HG02970 (cell line): ENCODE data around the gene TTC28.

ENCODE experiments used
- ATAC-seq: cut with Tn5 transposase; IDR thresholded peaks from one replicate; pipeline ENCODE4 v1.9.1; 2021; ENCODE audit warnings: mild to moderate bottlenecking, moderate library complexity, moderate number of reproducible peaks; ENCODE audit not compliant: unreplicated experiment, low FRiP score

Gene TTC28

DNA sequence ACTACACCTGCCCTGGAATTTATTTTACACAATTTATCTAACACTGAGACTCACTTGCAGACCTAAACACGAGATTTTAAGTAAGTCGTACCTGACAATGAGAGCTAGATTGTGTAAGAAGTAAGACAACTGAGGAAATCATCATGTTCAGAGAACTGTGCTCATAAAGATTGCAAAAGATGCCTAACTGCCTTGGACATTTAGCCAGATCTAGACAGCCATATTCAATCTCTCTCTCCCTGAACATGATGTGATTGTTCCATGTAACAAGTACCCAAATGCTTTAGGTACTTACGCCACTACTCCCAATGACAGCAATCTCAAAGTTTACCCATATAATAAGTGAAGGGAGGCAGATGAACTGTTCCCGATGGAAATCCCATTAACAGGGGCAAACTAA is 550.8 kb downstream of the TTC28 start:
- ATAC-seq: no peak

GRCh38 chr22:28125799-28126198 is 553.8 kb downstream of the TTC28 start:
- ATAC-seq: no peak

GRCh38 chr22:28123989-28124766 is 555.5 kb downstream of the TTC28 start:
- ATAC-seq: no peak

- no peak for ATAC-seq
Observed at GRCh38 chr22:28120691-28121592, 558.7 kb downstream of the TTC28 start.

GRCh38 chr22:28118957-28119631 is 560.5 kb downstream of the TTC28 start:
- ATAC-seq: no peak

DNA sequence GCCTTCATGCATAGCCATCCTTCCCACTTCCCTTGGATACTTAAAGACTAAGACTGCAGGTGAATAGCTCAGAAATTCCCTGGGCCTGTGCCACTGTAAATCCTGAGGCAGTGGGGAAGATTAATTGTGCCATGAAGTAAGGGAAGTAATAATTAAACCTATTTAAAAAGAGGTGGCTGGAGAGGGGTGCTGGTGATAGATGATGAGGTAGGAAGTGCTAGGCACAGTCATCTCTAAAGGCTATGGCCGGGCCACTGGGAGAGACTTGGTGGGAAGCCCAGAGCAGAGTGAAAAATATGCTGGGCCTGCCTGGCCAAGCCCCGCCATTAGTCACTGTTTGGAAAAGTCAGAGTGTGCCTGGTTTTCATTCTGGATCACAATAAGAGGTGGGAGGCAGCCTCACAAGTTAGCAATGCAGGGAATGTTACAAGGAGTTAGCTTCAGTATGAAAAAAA is 563.4 kb downstream of the TTC28 start:
- no peak for ATAC-seq

GRCh38 chr22:28115426-28115825 is 564.2 kb downstream of the TTC28 start:
- ATAC-seq: no peak

- ATAC-seq: no peak
Observed at GRCh38 chr22:28112548-28113043, 567.0 kb downstream of the TTC28 start.

DNA sequence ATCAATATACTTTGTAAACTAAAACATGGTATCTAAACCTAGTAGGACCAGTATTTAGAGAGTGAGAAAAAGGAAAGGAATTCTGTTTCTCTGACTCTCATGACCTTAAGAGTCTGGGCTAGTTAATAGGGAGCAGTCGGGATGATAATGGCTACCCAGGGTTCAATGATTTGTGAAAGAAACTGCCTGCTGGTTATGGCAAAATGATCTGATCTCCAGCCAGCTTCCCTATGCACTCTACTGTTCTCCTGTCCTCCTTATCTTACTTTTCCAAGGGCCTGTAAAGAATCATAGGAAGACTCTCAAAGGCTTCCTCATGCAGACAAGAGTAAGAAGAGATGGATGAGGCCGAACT is 567.5 kb downstream of the TTC28 start:
- no peak for ATAC-seq

- ATAC-seq: no peak
Observed at GRCh38 chr22:28111501-28112189, 568.0 kb downstream of the TTC28 start.

DNA sequence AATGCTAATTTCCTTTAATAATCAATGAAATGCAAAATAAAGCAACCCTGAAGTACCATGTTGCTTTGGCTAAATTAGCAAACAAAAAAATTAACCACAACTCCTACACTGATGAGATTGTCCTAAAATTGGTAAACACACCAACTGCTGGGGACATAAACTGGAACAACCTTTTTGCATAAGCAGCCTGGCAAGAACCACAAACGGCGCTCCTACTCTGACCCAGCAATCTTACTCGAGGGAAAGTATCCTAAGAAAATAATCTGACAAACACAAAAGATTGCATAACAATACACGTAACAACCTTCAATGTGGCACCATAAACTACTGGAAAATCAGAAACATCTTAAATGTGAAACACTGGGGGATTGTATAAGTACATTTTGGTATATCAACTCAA is 570.8 kb downstream of the TTC28 start:
- ATAC-seq: no peak

GRCh38 chr22:28106617-28107016 is 573.0 kb downstream of the TTC28 start:
- no peak for ATAC-seq

DNA sequence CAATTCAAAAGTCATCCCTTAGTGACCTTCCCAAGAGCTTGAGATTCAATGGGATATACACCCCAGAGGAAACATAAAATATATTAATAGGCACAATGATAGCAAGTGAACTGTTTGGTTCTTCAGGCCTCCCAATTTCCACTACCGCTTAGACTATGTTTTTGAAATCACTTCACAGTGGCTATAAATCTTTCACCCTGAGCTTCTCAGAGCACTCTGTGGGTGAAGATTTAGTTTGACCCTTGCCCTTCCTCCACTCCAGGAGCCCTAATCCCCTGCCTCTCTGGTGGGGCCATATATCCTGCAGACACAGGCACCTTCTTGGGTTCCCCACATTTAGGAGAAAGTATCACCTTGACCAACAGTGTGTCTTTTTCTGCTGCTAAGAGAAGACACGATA is 573.7 kb downstream of the TTC28 start:
- no peak for ATAC-seq

- ATAC-seq: no peak
Observed at GRCh38 chr22:28105413-28105812, 574.2 kb downstream of the TTC28 start.

DNA sequence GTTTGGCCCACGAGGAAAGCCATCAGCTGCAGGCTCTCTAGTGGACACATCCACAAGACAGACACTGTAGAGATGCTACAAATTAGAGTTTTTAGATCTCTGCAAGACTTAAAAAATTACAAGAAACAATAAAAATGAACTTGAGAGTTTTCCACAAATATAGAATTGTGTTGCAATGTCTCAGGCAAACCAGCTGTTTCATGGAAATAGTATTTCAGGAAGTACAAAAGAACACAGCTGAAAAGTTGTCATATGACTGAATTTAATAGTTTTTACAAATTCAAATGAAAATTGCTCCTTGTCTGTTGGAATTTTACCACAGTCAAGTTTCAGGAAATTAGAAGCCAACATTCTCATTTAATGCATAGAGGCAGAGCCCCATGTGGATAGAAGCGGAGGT is 576.0 kb downstream of the TTC28 start:
- no peak for ATAC-seq

DNA sequence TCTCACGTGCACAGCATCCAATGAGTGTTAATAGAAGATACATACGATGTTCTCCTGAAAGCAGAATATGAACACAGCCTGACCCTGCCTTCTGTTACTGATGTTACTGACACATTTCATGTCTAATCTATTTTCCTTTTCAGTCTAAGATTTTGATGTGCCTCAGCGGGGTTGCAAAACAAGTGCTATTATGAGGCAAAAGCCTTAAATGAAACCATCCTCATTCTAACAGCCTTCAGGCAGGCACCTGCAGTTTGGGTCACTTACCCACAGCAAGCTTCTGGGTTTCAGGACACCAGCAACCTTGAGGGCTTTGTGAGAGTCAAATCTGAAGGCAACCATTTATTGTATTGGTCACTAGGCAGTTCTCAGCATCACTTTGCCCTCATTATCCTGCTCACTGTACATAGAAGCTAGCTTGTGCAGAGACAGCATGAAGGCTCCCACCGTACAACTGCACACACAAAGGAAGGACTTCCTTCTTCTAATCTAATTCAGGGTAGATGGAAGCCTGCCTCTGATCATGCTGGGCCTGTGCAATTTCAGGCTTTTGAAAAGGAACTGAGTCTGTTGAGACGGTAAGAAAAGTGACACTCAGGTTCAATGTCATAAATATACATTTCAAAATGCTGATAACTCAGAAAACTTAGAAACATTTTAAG is 577.4 kb downstream of the TTC28 start:
- ATAC-seq: no peak

GRCh38 chr22:28097627-28098026 is 582.0 kb downstream of the TTC28 start:
- ATAC-seq: no peak

- no peak for ATAC-seq
Observed at GRCh38 chr22:28096161-28096560, 583.5 kb downstream of the TTC28 start.

DNA sequence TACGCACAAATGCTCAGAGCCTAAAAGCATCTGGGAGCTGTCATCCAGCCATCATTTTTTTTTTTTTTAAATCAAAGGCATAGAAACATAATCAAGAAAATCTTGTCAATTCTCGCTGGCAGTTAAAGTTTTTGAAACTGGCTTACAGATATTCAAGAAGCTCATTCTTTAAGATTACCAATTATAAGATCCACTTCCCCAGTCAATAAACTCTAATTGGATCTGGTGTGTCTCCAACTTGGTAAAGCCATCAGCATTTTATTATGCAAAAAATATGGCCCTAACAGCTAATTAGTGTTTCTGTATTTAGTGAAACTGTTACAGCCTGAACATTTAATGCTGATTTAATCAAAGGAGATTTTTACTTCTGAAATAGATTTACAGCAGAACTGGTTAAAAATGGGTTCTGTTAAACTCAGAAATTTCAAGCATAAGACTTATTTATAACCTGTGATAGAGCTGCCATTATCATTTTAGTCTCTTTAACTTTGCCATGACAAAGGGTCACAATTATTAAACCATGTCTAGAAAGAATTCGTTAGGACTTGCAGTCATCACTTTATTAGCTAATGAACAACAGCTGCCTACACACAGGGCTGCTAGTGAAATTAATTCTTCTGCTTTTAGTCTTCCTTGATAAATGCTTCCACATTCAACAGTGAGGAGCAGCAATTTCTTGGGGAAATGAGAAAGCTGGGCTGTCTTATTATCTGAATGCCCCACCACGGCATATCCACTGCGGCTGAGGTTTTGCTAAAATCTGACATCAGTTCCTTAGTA is 584.1 kb downstream of the TTC28 start:
- no peak for ATAC-seq
